ENCODE measurements around the gene IGSF21.

The IGSF21 gene

GRCh38 chr1:18417316-18418269 is 310.0 kb downstream of the IGSF21 start:
- Histone ChIP-seq H3K27me3 (replicated peaks; ENCODE audit: control insufficient read depth, insufficient read depth, low read length) (no peaks in the 10 kb centered on the region), H3K36me3 (ENCODE audit: control insufficient read depth, insufficient read depth, low read length) (no peaks in the 10 kb centered on the region), H3K4me3 (replicated peaks; ENCODE audit: low read depth, low read length) (no peak overlapping the region)
- no peak for TF ChIP-seq CTCF (IDR thresholded peaks at IDR 0.05; ENCODE audit: insufficient read depth, low read length, poor library complexity, severe bottlenecking)
- DNase-seq (ENCODE audit: extremely low read depth, insufficient read length) = no peak

- H3K36me3 ChIP-seq (ENCODE audit: control insufficient read depth, insufficient read depth, low read length) = no peaks in the 10 kb centered on the region
- no peak for TF ChIP-seq CTCF (IDR thresholded peaks at IDR 0.05; ENCODE audit: insufficient read depth, low read length, poor library complexity, severe bottlenecking)
- H3K27me3 ChIP-seq (replicated peaks; ENCODE audit: control insufficient read depth, insufficient read depth, low read length) = no peaks in the 10 kb centered on the region
- H3K4me3 ChIP-seq (replicated peaks; ENCODE audit: low read depth, low read length) = no peak overlapping the region
- DNase-seq (ENCODE audit: extremely low read depth, insufficient read length) = no peak
These were observed 311.7 kb downstream of the IGSF21 start for GRCh38 chr1:18419113-18419844.

- no peak for DNase-seq (ENCODE audit: extremely low read depth, insufficient read length)
- H3K4me3 ChIP-seq (replicated peaks; ENCODE audit: low read depth, low read length) = no peak overlapping the region
- no peak for TF ChIP-seq CTCF (IDR thresholded peaks at IDR 0.05; ENCODE audit: insufficient read depth, low read length, poor library complexity, severe bottlenecking)
- H3K36me3 ChIP-seq (ENCODE audit: control insufficient read depth, insufficient read depth, low read length) = no peaks in the 10 kb centered on the region
- no peaks in the 10 kb centered on the region for H3K27me3 ChIP-seq (replicated peaks; ENCODE audit: control insufficient read depth, insufficient read depth, low read length)
These were observed 312.2 kb downstream of the IGSF21 start for GRCh38 chr1:18419845-18420184.

- no peaks in the 10 kb centered on the region; the same call in 1 of the 2 replicates for H3K27me3 ChIP-seq (replicated peaks; ENCODE audit: control insufficient read depth, insufficient read depth, low read length)
- no peaks in the 10 kb centered on the region for H3K36me3 ChIP-seq (ENCODE audit: control insufficient read depth, insufficient read depth, low read length)
- no peak for TF ChIP-seq CTCF (IDR thresholded peaks at IDR 0.05; ENCODE audit: insufficient read depth, low read length, poor library complexity, severe bottlenecking)
- no peak overlapping the region for H3K4me3 ChIP-seq (replicated peaks; ENCODE audit: low read depth, low read length)
- DNase-seq (ENCODE audit: extremely low read depth, insufficient read length) = no peak
These were observed 314.6 kb downstream of the IGSF21 start for GRCh38 chr1:18422076-18422777.

- Histone ChIP-seq H3K27me3 (replicated peaks; ENCODE audit: control insufficient read depth, insufficient read depth, low read length) (no peaks in the 10 kb centered on the region; the same call in 1 of the 2 replicates), H3K36me3 (ENCODE audit: control insufficient read depth, insufficient read depth, low read length) (no peaks in the 10 kb centered on the region), H3K4me3 (replicated peaks; ENCODE audit: low read depth, low read length) (no peak overlapping the region)
- TF ChIP-seq CTCF (IDR thresholded peaks at IDR 0.05; ENCODE audit: insufficient read depth, low read length, poor library complexity, severe bottlenecking) = no peak
- no peak for DNase-seq (ENCODE audit: extremely low read depth, insufficient read length)
These were observed 315.4 kb downstream of the IGSF21 start for GRCh38 chr1:18422954-18423353.

Data from GM06990 (cell line).